ENCODE data around the gene FBXO2. TPM values are rescaled to one million over a fixed set of nuclear protein-coding genes. Genes with fewer than 3 reads are reported as not detected.

FBXO2 gene
- total RNA-seq, 1 experiment from 2014 or later = 81.1 TPM

GRCh38 chr1:11599891-11600576, 54.2 kb downstream of the FBXO2 start:
- no peaks in the 10 kb centered on the region for H3K36me3 ChIP-seq (ENCODE audit: control insufficient read depth in 1 of 2, insufficient read depth in 2 of 2, low read length in 2 of 2)
- ATAC-seq = no peak
- no peak overlapping the region for H3K27ac ChIP-seq (ENCODE audit: low read depth, low read length)
- no TSS peak for BruUV-seq (replicated peaks)
- H3K9me2 ChIP-seq (ENCODE audit: insufficient read depth) = no peaks in the 10 kb centered on the region
- TF ChIP-seq FOSL1 (IDR thresholded peaks at IDR 0.05; ENCODE audit: low read depth) = no peak
- TF ChIP-seq JUND (IDR thresholded peaks at IDR 0.05) = no peak
- no peak for TF ChIP-seq EZH2phosphoT487 (IDR thresholded peaks at IDR 0.05; ENCODE audit: borderline replicate concordance)
- no peak for TF ChIP-seq CBX3 (IDR thresholded peaks at IDR 0.05; ENCODE audit: low read depth)
- no peak for TF ChIP-seq CTCF (IDR thresholded peaks at IDR 0.05 in 2 of 3, conservative IDR thresholded peaks at IDR 0.05 in 1 of 3; ENCODE audit: borderline replicate concordance in 1 of 3, insufficient read depth in 1 of 3, low read depth in 2 of 3, low read length in 2 of 3)
- TF ChIP-seq RAD21 (IDR thresholded peaks at IDR 0.05; ENCODE audit: low read depth) = no peak
- no peak for TF ChIP-seq CEBPB (IDR thresholded peaks at IDR 0.05; ENCODE audit: low read depth)
- TF ChIP-seq ZNF274 (IDR thresholded peaks at IDR 0.05; ENCODE audit: low read depth, low read length) = no peak
- TF ChIP-seq REST (IDR thresholded peaks at IDR 0.05; ENCODE audit: low read depth) = no peak
- TF ChIP-seq POLR2AphosphoS5 (IDR thresholded peaks at IDR 0.05; ENCODE audit: low read depth, low read length) = no peak
- no peak for TF ChIP-seq ATF3 (IDR thresholded peaks at IDR 0.05)
- no peak for TF ChIP-seq POLR2A (IDR thresholded peaks at IDR 0.05; ENCODE audit: borderline replicate concordance, extremely low read depth, insufficient read depth, insufficient read length)
- no peak for TF ChIP-seq YY1 (IDR thresholded peaks at IDR 0.05; ENCODE audit: extremely low read depth, insufficient replicate concordance, low read depth, low read length)
- no peak for TF ChIP-seq ZBTB33 (IDR thresholded peaks at IDR 0.05; ENCODE audit: extremely low read depth, insufficient replicate concordance, low read length)
- POLR2A ChIA-PET = no interaction called here
- no peak overlapping the region for H3K4me2 ChIP-seq (ENCODE audit: low read length)
- no peak overlapping the region for H3K9ac ChIP-seq (ENCODE audit: low read length)
- no peaks in the 10 kb centered on the region for H3K4me1 ChIP-seq (ENCODE audit: control insufficient read depth in 1 of 2, insufficient read depth in 2 of 2, low read length in 2 of 2)
- no peak overlapping the region for H3K4me3 ChIP-seq (replicated peaks in 1 of 2; ENCODE audit: low read depth in 1 of 2, low read length in 2 of 2)
- no peaks in the 10 kb centered on the region for H3K9me3 ChIP-seq (ENCODE audit: control insufficient read depth in 1 of 2, insufficient read depth in 1 of 2, low read depth in 1 of 2, low read length in 2 of 2)
- no peaks in the 10 kb centered on the region; the same call in 1 of the 2 replicates for H3K27me3 ChIP-seq (ENCODE audit: insufficient read depth, low read length)
- RAD21 ChIA-PET (ENCODE audit: low non-redundant PET in 1 of 2, low total read pairs in 2 of 2, uncharacterized antibody in 2 of 2, unreplicated experiment in 2 of 2) = no interaction called here
- CTCF ChIA-PET = no interaction called here
- no peaks in the 10 kb centered on the region for H3K79me2 ChIP-seq (ENCODE audit: insufficient read depth, low read length)
- no peak for DNase-seq (ENCODE audit: low read depth, low spot score)
- H4K20me1 ChIP-seq (ENCODE audit: insufficient read depth) = no peaks in the 10 kb centered on the region
- no peak overlapping the region for H2AFZ ChIP-seq (ENCODE audit: low read depth, low read length, poor library complexity, severe bottlenecking)
- intact Hi-C loops (cut with micrococcal nuclease) = no loop called here
